ENCODE data around the gene LYPD3. TPM values are rescaled to one million over a fixed set of nuclear protein-coding genes. Genes with fewer than 3 reads are reported as not detected.

Gene LYPD3
- total RNA-seq, 2 donors from 2014 or later = 0.35 to 0.42 TPM

GRCh38 chr19:43412441-43412840 is 53.0 kb downstream of the LYPD3 start:
- no peak for ATAC-seq
- intact Hi-C loops (cut with DNase I) = no loop called here
- DNase-seq = no peak

Other genes starting within 250 kb of the LYPD3 start
- not detected for gene PSG9, start 196.1 kb downstream of the LYPD3 start, total RNA-seq
- gene CD177, start 111.9 kb downstream of the LYPD3 start, total RNA-seq = 1 to 10 TPM in 1 of 2 donors, under 1 TPM in 1; 0.27 to 1.1 TPM
- not detected for gene TEX101, start 50.7 kb downstream of the LYPD3 start, total RNA-seq
- 1 to 10 TPM; 7.3 to 7.4 TPM for gene PHLDB3, start 39.1 kb upstream of the LYPD3 start, total RNA-seq
- gene ETHE1, start 61.6 kb upstream of the LYPD3 start, total RNA-seq = 10 to 100 TPM; 13.7 to 17.9 TPM
- 1 to 10 TPM; 1.1 to 1.6 TPM for gene ZNF575, start 67.6 kb upstream of the LYPD3 start, total RNA-seq
- 10 to 100 TPM; 14.0 to 17.4 TPM for gene XRCC1, start 109.9 kb upstream of the LYPD3 start, total RNA-seq
- 1 to 10 TPM; 3.2 to 4.0 TPM for gene PINLYP, start 110.2 kb upstream of the LYPD3 start, total RNA-seq
- gene IRGQ, start 130.5 kb upstream of the LYPD3 start, total RNA-seq = 10 to 100 TPM; 18.3 to 27.8 TPM
- 10 to 100 TPM; 10.7 to 12.3 TPM for gene ZNF576, start 131.0 kb upstream of the LYPD3 start, total RNA-seq
- gene SRRM5, start 146.5 kb upstream of the LYPD3 start, total RNA-seq = under 1 TPM; 0.10 to 0.18 TPM
- 10 to 100 TPM; 34.2 to 38.7 TPM for gene ZNF428, start 154.0 kb upstream of the LYPD3 start, total RNA-seq
- 10 to 100 TPM; 10.1 to 13.7 TPM for gene CADM4, start 174.2 kb upstream of the LYPD3 start, total RNA-seq
- 10 to 100 TPM in 1 of 2 donors, 1 to 10 TPM in 1; 8.9 to 19.2 TPM for gene PLAUR, start 204.6 kb upstream of the LYPD3 start, total RNA-seq

Measured in left cardiac atrium (tissue), 4 donors.